GM21529 (cell line): ENCODE measurements around the gene QRFPR.
"Not testable (repeated sequence)": the region's sequence is repeated elsewhere in the genome, so short reads cannot be mapped to it uniquely, and the experiment has no call there.

Source experiments
- ATAC-seq: cut with Tn5 transposase; IDR thresholded peaks from one replicate; pipeline ENCODE4 v1.9.1; 2021; ENCODE audit not compliant: unreplicated experiment

Gene QRFPR

GRCh38 chr4:121340247-121340646 is 40.6 kb downstream of the QRFPR start:
- ATAC-seq: no peak

GRCh38 chr4:121339824-121340223 is 41.0 kb downstream of the QRFPR start:
- ATAC-seq: no peak

GRCh38 chr4:121339307-121339706 is 41.5 kb downstream of the QRFPR start:
- ATAC-seq: no peak

GRCh38 chr4:121338518-121338917 is 42.3 kb downstream of the QRFPR start:
- ATAC-seq: no peak

GRCh38 chr4:121336706-121337105 is 44.1 kb downstream of the QRFPR start:
- ATAC-seq: no peak

GRCh38 chr4:121330180-121330665 is 50.6 kb downstream of the QRFPR start:
- ATAC-seq: no peak

- ATAC-seq: no peak
Measured at GRCh38 chr4:121326597-121326996, 54.2 kb downstream of the QRFPR start.

- ATAC-seq: no peak
Measured at GRCh38 chr4:121324331-121324730, 56.5 kb downstream of the QRFPR start.

- no peak for ATAC-seq
Measured at GRCh38 chr4:121321466-121321865, 59.4 kb downstream of the QRFPR start.

GRCh38 chr4:121316091-121316490 is 64.7 kb downstream of the QRFPR start:
- no peak for ATAC-seq

- not testable (repeated sequence) for ATAC-seq
Measured at GRCh38 chr4:121313430-121313829, 67.4 kb downstream of the QRFPR start.

GRCh38 chr4:121308828-121309227 is 72.0 kb downstream of the QRFPR start:
- ATAC-seq: no peak

GRCh38 chr4:121308328-121308663 is 72.5 kb downstream of the QRFPR start:
- ATAC-seq: no peak

- ATAC-seq: peak; percentile 94
Measured at GRCh38 chr4:121307445-121308327, 73.1 kb downstream of the QRFPR start.

- ATAC-seq: no peak
Measured at GRCh38 chr4:121306931-121307330, 73.9 kb downstream of the QRFPR start.

GRCh38 chr4:121304893-121305292 is 75.9 kb downstream of the QRFPR start:
- ATAC-seq: no peak

- no peak for ATAC-seq
Measured at GRCh38 chr4:121299367-121299766, 81.5 kb downstream of the QRFPR start.

- no peak for ATAC-seq
Measured at GRCh38 chr4:121283319-121283718, 97.5 kb downstream of the QRFPR start.

- ATAC-seq: no peak
Measured at GRCh38 chr4:121280425-121280824, 100.4 kb downstream of the QRFPR start.

- ATAC-seq: peak; percentile 89
Measured at GRCh38 chr4:121278811-121279368, 101.9 kb downstream of the QRFPR start.
